Omental fat pad (tissue), 4 donors: Measurements from ENCODE around the gene EFNA1. TPM values are rescaled to one million over a fixed set of nuclear protein-coding genes. Genes with fewer than 3 reads are reported as not detected.

Experiments used
- ATAC-seq: fragments of 150-250 bp; one replicate; pipeline ENCODE4 v1.9.1; 2016; ENCODE audit warnings: mild to moderate bottlenecking, moderate library complexity; ENCODE audit not compliant: low FRiP score
- DNase-seq: peaks from one replicate; pipeline ENCODE4 v3.0.0-alpha.2; 2019; ENCODE audit warnings: low spot score
- CTCF ChIP-seq, 3 donors: fragments of 450-650 bp; IDR thresholded peaks; one replicate each; pipeline ENCODE4 v1.5.1; 2016 to 2017; ENCODE audit warnings: antibody characterized with exemption in 3 of 3, mild to moderate bottlenecking in 3 of 3, moderate library complexity in 2 of 3
- total RNA-seq, 4 donors: library from RNA; depleted of rRNA; stranded (reverse); fragments of >200 nt; gene quantifications; one replicate each; pipeline ENCODE4 v1.1.0, GENCODE V29; 2016

The EFNA1 gene
- total RNA-seq, 4 donors from 2014 or later = 29.2 to 61.7 (median 56.7) TPM

DNA sequence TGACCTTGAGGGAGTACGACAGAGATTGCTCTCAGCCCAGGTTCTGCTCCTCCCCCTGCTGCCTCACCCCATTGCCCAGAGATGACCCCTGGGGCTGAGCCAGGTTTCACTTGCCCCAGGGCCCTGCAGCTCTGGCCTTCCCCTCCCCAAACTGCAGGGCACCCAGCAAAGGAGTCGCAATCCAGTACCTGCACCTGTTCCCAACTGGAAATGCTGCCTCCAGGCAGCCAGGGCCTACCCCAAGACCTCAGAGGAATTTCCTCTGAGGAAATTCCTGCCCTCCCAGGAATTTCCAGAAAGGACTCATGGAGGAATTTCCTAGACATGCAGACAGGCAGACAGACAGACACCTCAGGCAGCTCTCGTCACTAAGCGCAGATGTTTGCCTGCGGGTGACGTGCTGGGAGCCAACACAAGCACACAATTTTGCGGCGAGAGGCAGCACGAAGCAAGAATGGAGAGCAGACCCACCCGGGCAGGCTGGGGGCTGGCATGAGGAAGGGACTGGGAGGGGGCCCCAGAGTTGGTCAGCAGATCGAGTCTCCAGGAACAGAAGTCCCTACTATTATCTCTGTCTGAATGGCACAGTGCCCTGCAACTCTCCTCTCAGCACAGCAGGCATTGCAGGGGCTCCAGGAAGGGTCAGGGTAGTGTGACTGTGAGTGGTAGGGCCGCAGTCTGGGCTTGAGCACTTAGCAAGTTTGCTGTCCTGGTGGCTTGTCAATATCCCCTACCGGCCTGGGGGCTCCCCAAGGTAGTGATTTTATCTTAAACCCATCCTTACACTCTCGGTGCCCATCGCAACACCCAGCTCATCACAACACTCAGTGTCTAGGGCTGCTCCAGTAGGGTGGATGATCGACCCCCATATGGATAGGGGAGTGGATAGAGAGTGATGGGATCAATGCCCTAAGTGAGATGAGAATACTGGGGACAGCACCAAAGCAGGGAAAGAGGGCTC lies 2.9 kb upstream of the EFNA1 start:
- DNase-seq = no peak
- no peak for ATAC-seq
- TF ChIP-seq CTCF (IDR thresholded peaks at IDR 0.05) = no peak

- no peak for TF ChIP-seq CTCF (IDR thresholded peaks at IDR 0.05)
- DNase-seq (no peak), ATAC-seq (no peak)
Observed at GRCh38 chr1:155125511-155125945, 2.1 kb upstream of the EFNA1 start.

DNA sequence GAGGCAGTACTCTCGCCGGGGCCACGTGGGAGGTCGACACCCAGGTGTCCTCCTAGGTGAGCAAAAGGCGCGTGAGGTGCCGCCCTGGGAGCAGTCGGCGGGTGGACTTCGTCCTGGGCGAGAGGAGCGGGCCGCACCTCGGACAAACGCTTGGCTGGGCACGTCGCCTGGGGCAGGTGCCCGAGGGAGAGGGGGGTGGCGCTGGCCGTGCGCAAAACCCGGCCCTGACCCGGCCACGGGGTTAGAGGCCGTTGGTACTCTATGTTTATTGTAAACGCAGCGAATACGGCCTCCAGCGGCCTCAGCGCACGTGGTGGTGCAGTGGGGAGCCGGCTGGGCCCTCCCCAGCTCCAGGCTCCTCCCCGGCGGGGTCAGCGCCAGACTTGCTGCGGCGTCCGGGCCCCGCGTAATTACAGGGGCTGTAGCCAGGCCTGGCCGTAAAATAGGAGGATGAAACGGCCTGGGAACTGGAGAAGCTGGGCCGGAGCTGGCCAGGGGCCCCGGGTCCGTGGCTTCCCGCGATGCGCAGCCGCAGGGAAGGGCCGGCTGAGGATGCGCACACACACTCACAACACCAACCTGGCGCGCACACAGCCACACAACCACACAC lies 1.6 kb upstream of the EFNA1 start:
- DNase-seq (no peak), ATAC-seq (no peak)

GRCh38 chr1:155126556-155127104 lies 1.0 kb upstream of the EFNA1 start:
- TF ChIP-seq CTCF (IDR thresholded peaks at IDR 0.05) = no peak
- DNase-seq (no peak), ATAC-seq (no peak)

More for the DNA sequence above, 1.6 kb upstream of the EFNA1 start:
- TF ChIP-seq CTCF (IDR thresholded peaks at IDR 0.05) = no peak

DNA sequence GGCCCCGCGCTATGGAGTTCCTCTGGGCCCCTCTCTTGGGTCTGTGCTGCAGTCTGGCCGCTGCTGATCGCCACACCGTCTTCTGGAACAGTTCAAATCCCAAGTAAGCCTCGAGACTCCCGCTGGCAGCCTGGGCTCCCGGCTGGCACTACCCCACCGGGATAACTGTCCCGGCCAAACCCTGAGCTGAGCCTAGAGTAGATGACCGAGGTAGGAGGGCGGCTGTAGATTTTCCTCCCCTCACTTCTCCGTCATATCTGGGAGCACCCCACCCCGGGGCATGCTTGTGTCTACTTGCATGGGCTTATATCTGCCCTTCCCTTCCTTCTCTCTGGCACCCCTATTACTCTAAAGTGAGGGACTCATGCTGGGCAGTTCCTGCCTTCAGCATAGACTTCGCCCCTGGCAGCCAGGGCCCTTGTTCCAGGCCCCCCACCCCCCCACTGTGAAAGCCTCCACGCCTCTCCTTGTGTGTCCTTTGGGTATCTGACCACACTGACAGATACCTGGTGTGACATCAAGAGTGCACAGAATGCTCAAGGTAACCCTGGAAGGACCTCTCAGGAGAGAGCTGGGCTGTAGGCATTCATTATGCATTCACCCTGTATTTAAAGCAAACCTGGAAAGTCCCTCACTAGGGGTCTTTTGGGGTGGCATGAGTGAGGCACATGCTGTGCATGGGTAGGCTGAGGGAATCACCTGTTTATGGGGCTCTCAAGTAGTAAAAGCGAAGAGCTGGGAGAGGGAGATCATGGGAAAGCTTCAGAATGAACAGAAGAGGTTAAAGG lies 485 bp downstream of the EFNA1 start:
- ATAC-seq (no peak), DNase-seq (no peak)
- no peak for TF ChIP-seq CTCF (IDR thresholded peaks at IDR 0.05)

DNA sequence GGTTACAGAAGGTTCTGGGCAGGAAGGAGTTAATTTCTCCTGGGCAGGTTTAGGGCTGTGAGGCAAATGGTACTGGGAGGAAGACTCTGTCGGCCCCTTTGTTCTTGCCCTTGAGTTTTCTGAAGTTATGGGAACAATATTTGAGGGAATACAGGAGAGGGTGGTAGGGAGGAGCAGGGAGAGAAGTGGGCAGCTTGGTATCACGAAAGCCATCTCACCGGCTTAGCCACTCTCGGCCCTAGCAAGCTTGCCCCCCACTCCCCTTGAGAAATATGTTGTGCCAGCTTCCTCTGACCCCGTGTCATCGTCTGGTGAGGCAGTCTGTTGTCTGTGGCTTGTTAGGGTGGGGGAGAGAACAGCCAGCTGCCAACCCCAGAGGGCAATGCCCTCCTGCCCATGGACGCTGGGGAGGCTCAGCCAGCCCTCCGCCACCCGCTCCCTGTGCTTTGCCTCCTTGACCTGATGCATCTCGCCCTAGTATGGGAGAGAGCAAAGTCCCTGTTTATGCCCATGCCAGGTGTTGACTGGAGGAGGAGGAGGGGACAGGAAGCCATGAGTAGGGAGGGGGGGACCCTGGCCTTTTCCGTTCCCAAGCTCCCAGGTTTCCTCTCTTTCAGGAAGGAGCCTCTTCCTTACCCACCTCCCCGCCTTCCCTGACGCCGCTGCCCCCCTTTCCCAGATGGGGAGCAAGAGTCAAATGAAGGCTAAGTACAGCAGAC lies 1.2 kb downstream of the EFNA1 start:
- ATAC-seq (no peak), DNase-seq (no peak)

More for the DNA sequence above, 1.2 kb downstream of the EFNA1 start:
- TF ChIP-seq CTCF (IDR thresholded peaks at IDR 0.05) = no peak
